IMR-90 (cell line): Measurements from ENCODE around the gene DOK6. TPM values are rescaled to one million over a fixed set of nuclear protein-coding genes. Genes with fewer than 3 reads are reported as not detected.

Experiments
- ATAC-seq: fragments of 200-7000 bp; cut with Tn5 transposase; 2 replicates; pipeline ENCODE4 v1.9.1; 2020; ENCODE audit warnings: low read depth, mild to moderate bottlenecking, moderate library complexity
- BruUV-seq: library from RNA; stranded (reverse); fragments of 400-500 nt; replicated peaks from 2 replicates; lab custom pipeline; 2021; lab: Mats Ljungman, UMichigan
- CTCF ChIA-PET: fragments of 300-600 bp; formaldehyde crosslinking; extraction: SDS; loops from one replicate; lab custom pipeline; 2021; ENCODE audit warnings: antibody characterized with exemption; lab: Yijun Ruan, JAX
- POLR2A ChIA-PET: fragments of 300-600 bp; sonication (Branson Sonifier 250); formaldehyde crosslinking; loops from one replicate; lab custom pipeline; 2022; ENCODE audit warnings: antibody characterized with exemption; ENCODE audit not compliant: unreplicated experiment; lab: Charles Lee
- DNase-seq: peaks from one replicate; pipeline ENCODE4 v3.0.0; 2013
- H2AFZ ChIP-seq: replicated peaks from 2 replicates; pipeline ENCODE3; 2013; ENCODE audit warnings: low read length, mild to moderate bottlenecking; ENCODE audit not compliant: poor library complexity
- H2AK5ac ChIP-seq: 2 replicates; pipeline ENCODE4 v1.6.1; 2013; ENCODE audit warnings: low read depth, low read length, inconsistent platforms
- H2AK9ac ChIP-seq: replicated peaks from 2 replicates; pipeline ENCODE3; 2013; ENCODE audit warnings: mild to moderate bottlenecking, low read depth, low read length, moderate library complexity; ENCODE audit not compliant: poor library complexity
- H2BK120ac ChIP-seq: 2 replicates; pipeline ENCODE4 v1.6.1; 2013; ENCODE audit warnings: low read depth, low read length, inconsistent platforms
- H2BK15ac ChIP-seq: 3 replicates; pipeline ENCODE4 v1.6.1; 2013; ENCODE audit warnings: low read depth, low read length, inconsistent platforms
- H2BK20ac ChIP-seq: 2 replicates; pipeline ENCODE4 v1.6.1; 2013; ENCODE audit warnings: low read depth, mild to moderate bottlenecking, inconsistent platforms, low read length, moderate library complexity
- H2BK5ac ChIP-seq: 2 replicates; pipeline ENCODE4 v1.6.1; 2013; ENCODE audit warnings: mild to moderate bottlenecking, low read depth, low read length, inconsistent platforms; ENCODE audit not compliant: poor library complexity, severe bottlenecking
- H3K14ac ChIP-seq: replicated peaks from 2 replicates; pipeline ENCODE4 v1.6.1; 2013; ENCODE audit warnings: low read depth, low read length, inconsistent platforms
- H3K18ac ChIP-seq: 2 replicates; pipeline ENCODE4 v1.6.1; 2013; ENCODE audit warnings: low read depth, low read length, control low read depth
- H3K23ac ChIP-seq: 2 replicates; pipeline ENCODE4 v1.6.1; 2013; ENCODE audit warnings: low read depth, low read length, inconsistent platforms
- H3K27ac ChIP-seq: 2 replicates; pipeline ENCODE4 v1.5.1; 2013; ENCODE audit warnings: mild to moderate bottlenecking, control low read depth, low read length; ENCODE audit not compliant: insufficient read depth
- H3K27me3 ChIP-seq: 2 replicates; pipeline ENCODE4 v1.6.1; 2013; ENCODE audit warnings: low read length; ENCODE audit not compliant: control insufficient read depth, insufficient read depth
- H3K36me3 ChIP-seq: 2 replicates; pipeline ENCODE4 v1.6.1; 2013; ENCODE audit warnings: low read length, mixed read lengths; ENCODE audit not compliant: control insufficient read depth, insufficient read depth
- H3K4ac ChIP-seq: 2 replicates; pipeline ENCODE4 v1.6.1; 2013; ENCODE audit warnings: low read depth, low read length, inconsistent platforms
- H3K4me1 ChIP-seq: 2 replicates; pipeline ENCODE4 v1.6.1; 2013; ENCODE audit warnings: low read length, mixed read lengths; ENCODE audit not compliant: control insufficient read depth, insufficient read depth
- H3K4me2 ChIP-seq: 2 replicates; pipeline ENCODE4 v1.6.1; 2013; ENCODE audit warnings: low read depth, mild to moderate bottlenecking, control low read depth, low read length, moderate library complexity
- H3K4me3 ChIP-seq: 2 replicates; pipeline ENCODE4 v1.5.1; 2013; ENCODE audit warnings: low read depth, mild to moderate bottlenecking, control low read depth, low read length, moderate library complexity; ENCODE audit not compliant: insufficient read depth
- H3K56ac ChIP-seq: 2 replicates; pipeline ENCODE4 v1.6.1; 2013; ENCODE audit warnings: low read length, inconsistent platforms; ENCODE audit not compliant: insufficient read depth; ENCODE audit errors: extremely low read depth
- H3K79me1 ChIP-seq, 2 experiments: 2 replicates each; pipeline ENCODE4 v1.6.1; 2013; ENCODE audit warnings: low read length in 2 of 2, inconsistent platforms in 1 of 2, low read depth in 1 of 2
- H3K9ac ChIP-seq: 2 replicates; pipeline ENCODE4 v1.6.1; 2013; ENCODE audit warnings: low read depth, low read length, control low read depth
- H3K9me1 ChIP-seq: 2 replicates; pipeline ENCODE4 v1.6.1; 2013; ENCODE audit warnings: low read length, inconsistent platforms; ENCODE audit not compliant: insufficient read depth
- H3K9me3 ChIP-seq: 2 replicates; pipeline ENCODE4 v1.6.1; 2013; ENCODE audit warnings: low read length; ENCODE audit not compliant: control insufficient read depth, insufficient read depth
- H4K20me1 ChIP-seq: 2 replicates; pipeline ENCODE4 v1.6.1; 2013; ENCODE audit warnings: low read length, inconsistent platforms; ENCODE audit not compliant: insufficient read depth
- H4K5ac ChIP-seq: 2 replicates; pipeline ENCODE4 v1.6.1; 2013; ENCODE audit warnings: mild to moderate bottlenecking, low read depth, low read length, control low read depth
- H4K8ac ChIP-seq, 2 experiments: 2 replicates each; pipeline ENCODE4 v1.6.1; 2013; ENCODE audit warnings: low read depth in 2 of 2, low read length in 2 of 2, control low read depth in 1 of 2, inconsistent platforms in 1 of 2
- H4K91ac ChIP-seq: 2 replicates; pipeline ENCODE4 v1.6.1; 2013; ENCODE audit warnings: low read depth, low read length, inconsistent platforms; ENCODE audit not compliant: insufficient read depth
- BHLHE40 ChIP-seq: fragments of 150-350 bp; IDR thresholded peaks from 2 replicates; pipeline ENCODE4 v1.6.1; 2016; ENCODE audit warnings: mild to moderate bottlenecking, low read depth, low read length
- CEBPB ChIP-seq: IDR thresholded peaks from 2 replicates; pipeline ENCODE4 v1.6.1; 2012; ENCODE audit warnings: low read depth, low read length, improper control_type of control experiment
- FOS ChIP-seq: fragments of 150-350 bp; IDR thresholded peaks from 2 replicates; pipeline ENCODE4 v1.6.1; 2016; ENCODE audit warnings: low read depth, low read length
- MAFK ChIP-seq: IDR thresholded peaks from 2 replicates; pipeline ENCODE4 v1.6.1; 2012; ENCODE audit warnings: low read depth, low read length, improper control_type of control experiment
- MAZ ChIP-seq: IDR thresholded peaks from 2 replicates; pipeline ENCODE4 v1.6.1; 2012; ENCODE audit warnings: low read depth, mild to moderate bottlenecking, low read length, improper control_type of control experiment, moderate library complexity, borderline replicate concordance
- MXI1 ChIP-seq: IDR thresholded peaks from 2 replicates; pipeline ENCODE4 v1.6.1; 2012; ENCODE audit warnings: low read depth, mild to moderate bottlenecking, low read length, moderate library complexity, borderline replicate concordance
- NFE2L2 ChIP-seq: fragments of 150-350 bp; IDR thresholded peaks from 2 replicates; pipeline ENCODE4 v1.6.1; 2016; ENCODE audit warnings: low read depth, mild to moderate bottlenecking, low read length
- RCOR1 ChIP-seq: IDR thresholded peaks from 2 replicates; pipeline ENCODE4 v1.6.1; 2012; ENCODE audit warnings: mild to moderate bottlenecking, low read length, improper control_type of control experiment; ENCODE audit not compliant: insufficient replicate concordance
- RFX5 ChIP-seq: IDR thresholded peaks from 2 replicates; pipeline ENCODE4 v1.8.0; 2012; ENCODE audit warnings: low read depth, mild to moderate bottlenecking, low read length, moderate library complexity
- SMC3 ChIP-seq: fragments of 150-350 bp; IDR thresholded peaks from 2 replicates; pipeline ENCODE4 v1.6.1; 2016; ENCODE audit warnings: low read depth, mild to moderate bottlenecking, antibody characterized with exemption, low read length, moderate library complexity
- USF2 ChIP-seq: fragments of 150-350 bp; IDR thresholded peaks from 2 replicates; pipeline ENCODE4 v1.6.1; 2017; ENCODE audit warnings: mild to moderate bottlenecking, antibody characterized with exemption, low read length, low read depth
- WGBS, 2 experiments: methylation state at CpG; one replicate each; pipeline versions ENCODE4 v1.1.5 to v1.1.7; 2013; ENCODE audit warnings: missing lambda C conversion rate in 2 of 2; ENCODE audit not compliant: insufficient read length in 1 of 2; ENCODE audit errors: extremely low coverage in 2 of 2; 5-methylcytosine and 5-hydroxymethylcytosine counted together
- dilution Hi-C: fragments of 300-500 bp; cut with HindIII; formaldehyde crosslinking; loops from one replicate; pipeline ENCODE4 v1.14.3; 2018; ENCODE audit warnings: low sequenced_read_pairs; ENCODE audit not compliant: unreplicated experiment
- in situ Hi-C: fragments of 300-500 bp; cut with MboI; formaldehyde crosslinking; loops from 3 replicates; pipeline ENCODE4 v1.14.3; 2019; ENCODE audit warnings: low sequenced_read_pairs, inconsistent platforms, mixed read lengths
- intact Hi-C: fragments of 100-400 bp; cut with micrococcal nuclease; formaldehyde crosslinking; loops from 2 replicates; pipeline ENCODE4 v1.10.0; 2022
- polyA plus RNA-seq, 3 experiments: library from polyadenylated mRNA; depleted of rRNA; stranded (reverse); fragments of >200 nt; gene quantifications; 2 replicates each; pipeline ENCODE4 v1.2.3, GENCODE V29; 2012; ENCODE audit warnings: low replicate concordance in 1 of 3
- total RNA-seq: library from RNA; depleted of rRNA; stranded (reverse); fragments of >200 nt; gene quantifications from 2 replicates; pipeline ENCODE4 v1.2.3, GENCODE V29; 2012
- TF ChIP-seq, protein P1 (sequence below): conservative IDR thresholded peaks from 2 replicates; pipeline ENCODE4 v1.5.1; 2012; ENCODE audit warnings: mild to moderate bottlenecking, low read depth, low read length, improper control_type of control experiment
- TF ChIP-seq, protein P2 (sequence below): fragments of 150-350 bp; IDR thresholded peaks from 2 replicates; pipeline ENCODE4 v1.6.1; 2016; ENCODE audit warnings: low read depth, mild to moderate bottlenecking, low read length, moderate library complexity, borderline replicate concordance

DOK6 gene
- total and polyA plus RNA-seq, 2 of the 4 experiments (the other 2 are of a cell fraction), result 1.9 to 2.7 TPM

DNA sequence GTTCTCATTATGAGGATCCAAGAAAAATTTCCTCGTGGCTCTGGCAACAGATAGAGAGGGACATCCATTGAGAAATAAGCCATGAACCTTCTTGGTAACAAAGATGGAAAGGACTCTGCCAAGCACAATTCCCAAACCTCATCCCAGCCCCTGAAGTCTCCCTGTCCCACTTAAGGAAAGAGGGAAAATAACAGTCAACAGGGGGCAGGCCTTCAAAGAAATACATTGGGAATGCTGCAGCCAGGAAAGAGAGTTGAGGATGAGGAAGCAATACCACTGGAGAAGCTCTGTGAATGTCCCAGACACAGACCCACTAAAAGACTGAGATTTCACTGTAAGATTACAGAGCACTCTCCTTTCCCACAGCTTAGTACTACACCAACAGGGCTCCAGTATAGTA, 453.8 kb downstream of the DOK6 start:
- no TSS peak for BruUV-seq
- Histone ChIP-seq H3K27ac (no peak overlapping the region), H3K14ac (no peak overlapping the region), H3K9ac (no peak overlapping the region), H2BK15ac (no peak overlapping the region), H4K91ac (no peak overlapping the region), H4K20me1 (no peaks in the 10 kb centered on the region), H3K18ac (peak overlapping the region; percentile 83), H3K4me3 (no peak overlapping the region), H2BK5ac (no peak overlapping the region), H4K5ac (peak overlapping the region; percentile 38; the same call in 1 of the 2 replicates), H3K27me3 (no peaks in the 10 kb centered on the region), H3K36me3 (no peaks in the 10 kb centered on the region), H3K23ac (no peak overlapping the region), H2AK9ac (no peak overlapping the region), H3K9me1 (no peaks in the 10 kb centered on the region), H2BK20ac (no peak overlapping the region), H3K79me1 (no peaks in the 10 kb centered on the region), H2AFZ (no peak overlapping the region), H2BK120ac (no peak overlapping the region), H4K8ac (no peak overlapping the region), H3K56ac (no peak overlapping the region), H3K4me2 (no peak overlapping the region), H3K9me3 (no peaks in the 10 kb centered on the region), H3K4ac (no peak overlapping the region), H2AK5ac (no peak overlapping the region), H3K4me1 (0 out of 2 replicates have a peak, but pooled peaks cover 2% of the 10 kb centered on the region)
- DNase-seq (no peak), ATAC-seq (no peak)
- intact Hi-C loops (no loop called here), dilution Hi-C loops (no loop called here), in situ Hi-C loops (no loop called here)
- CTCF ChIA-PET, result no interaction called here
- WGBS, 2 experiments, result no CpG with 5 or more reads among the region's 1 CpG
- TF ChIP-seq BHLHE40 (no peak), USF2 (no peak), RFX5 (no peak), CEBPB (no peak), MAFK (no peak), MXI1 (no peak), RCOR1 (no peak), FOS (no peak), NFE2L2 (no peak), SMC3 (no peak), MAZ (no peak)
- TF ChIP-seq, protein P1, sequence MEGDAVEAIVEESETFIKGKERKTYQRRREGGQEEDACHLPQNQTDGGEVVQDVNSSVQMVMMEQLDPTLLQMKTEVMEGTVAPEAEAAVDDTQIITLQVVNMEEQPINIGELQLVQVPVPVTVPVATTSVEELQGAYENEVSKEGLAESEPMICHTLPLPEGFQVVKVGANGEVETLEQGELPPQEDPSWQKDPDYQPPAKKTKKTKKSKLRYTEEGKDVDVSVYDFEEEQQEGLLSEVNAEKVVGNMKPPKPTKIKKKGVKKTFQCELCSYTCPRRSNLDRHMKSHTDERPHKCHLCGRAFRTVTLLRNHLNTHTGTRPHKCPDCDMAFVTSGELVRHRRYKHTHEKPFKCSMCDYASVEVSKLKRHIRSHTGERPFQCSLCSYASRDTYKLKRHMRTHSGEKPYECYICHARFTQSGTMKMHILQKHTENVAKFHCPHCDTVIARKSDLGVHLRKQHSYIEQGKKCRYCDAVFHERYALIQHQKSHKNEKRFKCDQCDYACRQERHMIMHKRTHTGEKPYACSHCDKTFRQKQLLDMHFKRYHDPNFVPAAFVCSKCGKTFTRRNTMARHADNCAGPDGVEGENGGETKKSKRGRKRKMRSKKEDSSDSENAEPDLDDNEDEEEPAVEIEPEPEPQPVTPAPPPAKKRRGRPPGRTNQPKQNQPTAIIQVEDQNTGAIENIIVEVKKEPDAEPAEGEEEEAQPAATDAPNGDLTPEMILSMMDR, result no peak
- TF ChIP-seq, protein P2, sequence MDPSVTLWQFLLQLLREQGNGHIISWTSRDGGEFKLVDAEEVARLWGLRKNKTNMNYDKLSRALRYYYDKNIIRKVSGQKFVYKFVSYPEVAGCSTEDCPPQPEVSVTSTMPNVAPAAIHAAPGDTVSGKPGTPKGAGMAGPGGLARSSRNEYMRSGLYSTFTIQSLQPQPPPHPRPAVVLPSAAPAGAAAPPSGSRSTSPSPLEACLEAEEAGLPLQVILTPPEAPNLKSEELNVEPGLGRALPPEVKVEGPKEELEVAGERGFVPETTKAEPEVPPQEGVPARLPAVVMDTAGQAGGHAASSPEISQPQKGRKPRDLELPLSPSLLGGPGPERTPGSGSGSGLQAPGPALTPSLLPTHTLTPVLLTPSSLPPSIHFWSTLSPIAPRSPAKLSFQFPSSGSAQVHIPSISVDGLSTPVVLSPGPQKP, result no peak
- POLR2A ChIA-PET, result no interaction called here
